Stimulated activated naive B cell treated with anti-CD40 and anti-IgM and Interleukin-4, amounts not matched to agents 10 μg/mL and 1 μg/mL and 100 μg/mL, for 72 hours (primary cell): Measurements from ENCODE around the gene NDUFA8.
"Not testable (repeated sequence)": the region's sequence is repeated elsewhere in the genome, so short reads cannot be mapped to it uniquely, and the experiment has no call there.

ENCODE experiments used
- ATAC-seq, 2 donors: fragments of 150-1000 bp; cut with Tn5 transposase; replicated peaks; 2 replicates each; pipeline ENCODE4 v1.10.0; 2021; ENCODE audit warnings: moderate library complexity in 1 of 2
- DNase-seq: peaks from one replicate; pipeline ENCODE4 v3.0.0; 2021
- H3K27ac Mint-ChIP-seq: one replicate; pipeline ENCODE4 v1.8.0; 2022; ENCODE audit warnings: mild to moderate bottlenecking, mixed read lengths
- H3K27me3 Mint-ChIP-seq, 2 donors: one replicate each; pipeline ENCODE4 v1.8.0; 2022; ENCODE audit warnings: mixed read lengths in 2 of 2
- H3K36me3 Mint-ChIP-seq, 2 donors: one replicate each; pipeline ENCODE4 v1.8.0; 2022; ENCODE audit warnings: mixed read lengths in 2 of 2, mild to moderate bottlenecking in 1 of 2
- H3K4me1 Mint-ChIP-seq, 2 donors: one replicate each; pipeline ENCODE4 v1.8.0; 2022; ENCODE audit warnings: mixed read lengths in 2 of 2, mild to moderate bottlenecking in 1 of 2
- H3K4me3 Mint-ChIP-seq, 2 donors: one replicate each; pipeline ENCODE4 v1.8.0; 2022; ENCODE audit warnings: mild to moderate bottlenecking in 2 of 2, mixed read lengths in 2 of 2, moderate library complexity in 1 of 2
- H3K9me3 Mint-ChIP-seq, 2 donors: one replicate each; pipeline ENCODE4 v1.8.0; 2022; ENCODE audit warnings: mixed read lengths in 2 of 2, mild to moderate bottlenecking in 1 of 2

The NDUFA8 gene

GRCh38 chr9:122117241-122117640 is 42.3 kb downstream of the NDUFA8 start:
- not testable (repeated sequence) for ATAC-seq, H3K27ac Mint-ChIP-seq, H3K9me3 Mint-ChIP-seq, DNase-seq, H3K4me1 Mint-ChIP-seq, H3K36me3 Mint-ChIP-seq, H3K4me3 Mint-ChIP-seq
- H3K27me3 Mint-ChIP-seq: peaks cover 15 to 28% of the 10 kb centered on the region in 2 donors

GRCh38 chr9:122116448-122117173 is 43.0 kb downstream of the NDUFA8 start:
- Mint-ChIP-seq H3K27ac (no peak overlapping the region), H3K4me3 (no peak overlapping the region), H3K36me3 (no peaks in the 10 kb centered on the region), H3K9me3 (no peaks in the 10 kb centered on the region), H3K27me3 (peaks cover 15 to 28% of the 10 kb centered on the region in 2 donors), H3K4me1 (no peaks in the 10 kb centered on the region)
- DNase-seq (no peak), ATAC-seq (no peak)

GRCh38 chr9:122116040-122116439 is 43.5 kb downstream of the NDUFA8 start:
- Mint-ChIP-seq H3K4me3 (no peak overlapping the region), H3K4me1 (no peaks in the 10 kb centered on the region), H3K36me3 (no peaks in the 10 kb centered on the region), H3K27me3 (peaks cover 15 to 28% of the 10 kb centered on the region in 2 donors), H3K9me3 (no peaks in the 10 kb centered on the region), H3K27ac (no peak overlapping the region)
- no peak for ATAC-seq
- DNase-seq: no peak

- Mint-ChIP-seq H3K9me3 (no peaks in the 10 kb centered on the region), H3K4me3 (no peak overlapping the region), H3K27me3 (peaks cover 15 to 28% of the 10 kb centered on the region in 2 donors), H3K27ac (no peak overlapping the region), H3K4me1 (no peaks in the 10 kb centered on the region), H3K36me3 (no peaks in the 10 kb centered on the region)
- ATAC-seq: no peak
- DNase-seq: no peak
Observed at GRCh38 chr9:122115176-122116035, 44.2 kb downstream of the NDUFA8 start.

GRCh38 chr9:122113574-122113973 is 46.0 kb downstream of the NDUFA8 start:
- Mint-ChIP-seq H3K4me1 (no peaks in the 10 kb centered on the region), H3K36me3 (no peaks in the 10 kb centered on the region), H3K27me3 (peaks cover 15 to 28% of the 10 kb centered on the region in 2 donors), H3K4me3 (no peak overlapping the region), H3K27ac (no peak overlapping the region), H3K9me3 (no peaks in the 10 kb centered on the region)
- ATAC-seq: no peak
- no peak for DNase-seq

GRCh38 chr9:122112238-122112637 is 47.3 kb downstream of the NDUFA8 start:
- Mint-ChIP-seq H3K36me3 (no peaks in the 10 kb centered on the region), H3K9me3 (no peaks in the 10 kb centered on the region), H3K27me3 (peaks cover 15 to 28% of the 10 kb centered on the region in 2 donors), H3K27ac (no peak overlapping the region), H3K4me1 (no peaks in the 10 kb centered on the region), H3K4me3 (no peak overlapping the region)
- ATAC-seq: no peak
- DNase-seq: no peak

- H3K9me3 Mint-ChIP-seq: no peaks in the 10 kb centered on the region
- H3K4me3 Mint-ChIP-seq: no peak overlapping the region
- H3K4me1 Mint-ChIP-seq: no peaks in the 10 kb centered on the region
- DNase-seq (no peak), ATAC-seq (no peak)
- H3K27ac Mint-ChIP-seq: no peak overlapping the region
- no peaks in the 10 kb centered on the region for H3K36me3 Mint-ChIP-seq
- peaks cover 15 to 28% of the 10 kb centered on the region in 2 donors for H3K27me3 Mint-ChIP-seq
Observed at GRCh38 chr9:122111413-122112085, 48.0 kb downstream of the NDUFA8 start.

GRCh38 chr9:122110100-122110833 is 49.3 kb downstream of the NDUFA8 start:
- ATAC-seq: no peak
- peaks cover 10 to 22% of the 10 kb centered on the region in 2 donors for H3K27me3 Mint-ChIP-seq
- H3K4me1 Mint-ChIP-seq: no peaks in the 10 kb centered on the region

GRCh38 chr9:122109035-122109813 is 50.4 kb downstream of the NDUFA8 start:
- H3K36me3 Mint-ChIP-seq: peaks cover under 1 to 1% of the 10 kb centered on the region in 2 donors
- DNase-seq: no peak
- H3K27me3 Mint-ChIP-seq: peaks cover 5 to 14% of the 10 kb centered on the region in 2 donors

More at GRCh38 chr9:122110100-122110833, 49.3 kb downstream of the NDUFA8 start:
- Mint-ChIP-seq H3K27ac (no peak overlapping the region), H3K9me3 (no peaks in the 10 kb centered on the region), H3K4me3 (no peak overlapping the region), H3K36me3 (no peaks in the 10 kb centered on the region)
- no peak for DNase-seq

GRCh38 chr9:122107291-122107805 is 52.2 kb downstream of the NDUFA8 start:
- no peak for DNase-seq
- no peak overlapping the region for H3K4me3 Mint-ChIP-seq
- H3K27ac Mint-ChIP-seq: no peak overlapping the region
- no peaks in the 10 kb centered on the region for H3K27me3 Mint-ChIP-seq
- H3K36me3 Mint-ChIP-seq: peaks cover 5 to 7% of the 10 kb centered on the region in 2 donors
- no peaks in the 10 kb centered on the region for H3K4me1 Mint-ChIP-seq
- no peak for ATAC-seq
- peaks cover 7 to 11% of the 10 kb centered on the region in 2 donors for H3K9me3 Mint-ChIP-seq

More at GRCh38 chr9:122109035-122109813, 50.4 kb downstream of the NDUFA8 start:
- Mint-ChIP-seq H3K9me3 (peaks cover 2% of the 10 kb centered on the region in 2 donors), H3K4me1 (no peaks in the 10 kb centered on the region), H3K27ac (no peak overlapping the region), H3K4me3 (no peak overlapping the region)
- no peak for ATAC-seq

- no peak for ATAC-seq
- DNase-seq: no peak
- Mint-ChIP-seq H3K4me3 (no peak overlapping the region), H3K27me3 (peaks cover 0 to 7% of the 10 kb centered on the region in 2 donors), H3K27ac (no peak overlapping the region), H3K36me3 (peaks cover 5 to 7% of the 10 kb centered on the region in 2 donors), H3K9me3 (peaks cover 7 to 11% of the 10 kb centered on the region in 2 donors), H3K4me1 (no peaks in the 10 kb centered on the region)
Observed at GRCh38 chr9:122106576-122106975, 53.0 kb downstream of the NDUFA8 start.

GRCh38 chr9:122103985-122104384 is 55.6 kb downstream of the NDUFA8 start:
- Mint-ChIP-seq H3K9me3 (peaks cover 7 to 11% of the 10 kb centered on the region in 2 donors), H3K36me3 (peaks cover 5 to 7% of the 10 kb centered on the region in 2 donors)

GRCh38 chr9:122102156-122102555 is 57.4 kb downstream of the NDUFA8 start:
- H3K4me1 Mint-ChIP-seq: peaks cover 4 to 6% of the 10 kb centered on the region in 2 donors
- H3K9me3 Mint-ChIP-seq: peaks cover 7 to 11% of the 10 kb centered on the region in 2 donors
- ATAC-seq: no peak
- no peak for DNase-seq
- no peak overlapping the region for H3K27ac Mint-ChIP-seq
- H3K4me3 Mint-ChIP-seq: no peak overlapping the region
- H3K27me3 Mint-ChIP-seq: peaks cover 14 to 30% of the 10 kb centered on the region in 2 donors
- peaks cover 5 to 7% of the 10 kb centered on the region in 2 donors for H3K36me3 Mint-ChIP-seq

More at GRCh38 chr9:122103985-122104384, 55.6 kb downstream of the NDUFA8 start:
- H3K4me1 Mint-ChIP-seq: peaks cover 4 to 6% of the 10 kb centered on the region in 2 donors
- peaks cover 10 to 22% of the 10 kb centered on the region in 2 donors for H3K27me3 Mint-ChIP-seq
- ATAC-seq (no peak), DNase-seq (no peak)
- no peak overlapping the region for H3K27ac Mint-ChIP-seq
- no peak overlapping the region for H3K4me3 Mint-ChIP-seq
